ENCODE measurements around the gene LILRB2. TPM values are rescaled to one million over a fixed set of nuclear protein-coding genes. Genes with fewer than 3 reads are reported as not detected.

LILRB2 gene
- total and polyA plus RNA-seq, 2 experiments from 2014 or later = not detected

DNA sequence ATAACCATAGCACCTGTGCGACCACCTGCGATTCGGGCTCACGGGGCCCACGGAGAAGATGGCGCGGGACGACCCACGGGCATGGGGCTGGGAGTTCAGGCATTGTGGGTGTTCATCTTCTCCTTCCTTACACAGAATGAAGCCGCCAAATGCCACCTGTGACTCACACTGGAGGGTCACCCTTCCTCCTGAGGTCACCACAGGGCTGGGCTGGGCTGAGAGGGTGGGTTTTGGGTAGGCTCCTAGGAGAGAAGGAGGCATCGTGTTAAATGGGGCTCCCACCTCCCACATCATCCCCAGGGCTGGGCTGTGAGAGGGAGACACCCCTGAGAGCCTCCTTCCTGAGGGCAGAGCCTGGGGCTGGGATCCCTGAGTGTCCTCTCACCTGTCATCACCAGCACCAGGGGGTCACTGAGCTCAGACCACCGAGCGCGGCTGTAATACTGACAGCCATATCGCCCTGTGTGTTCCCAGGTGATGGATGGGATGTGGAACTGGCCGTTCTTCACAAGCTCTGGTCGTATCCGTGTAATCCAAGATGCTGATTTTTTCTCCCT lies 1.4 kb downstream of the LILRB2 start:
- Mint-ChIP-seq H3K27me3 (ENCODE audit: insufficient read depth, low read depth, poor library complexity) (peaks cover 16% of the 10 kb centered on the region), H3K36me3 (ENCODE audit: low read depth) (no peaks in the 10 kb centered on the region), H3K9me3 (no peaks in the 10 kb centered on the region), H3K4me3 (no peak overlapping the region), H3K27ac (no peak overlapping the region), H3K4me1 (no peaks in the 10 kb centered on the region)
- Histone ChIP-seq H3K27me3 (ENCODE audit: insufficient read depth) (no peaks in the 10 kb centered on the region), H3K4me2 (no peak overlapping the region), H2AFZ (no peak overlapping the region), H3K36me3 (ENCODE audit: insufficient read depth) (no peaks in the 10 kb centered on the region), H3K4me3 (no peak overlapping the region), H3K9me2 (ENCODE audit: insufficient read depth) (no peaks in the 10 kb centered on the region), H3F3A (replicated peaks; ENCODE audit: low read depth) (no peaks in the 10 kb centered on the region), H3K4me1 (ENCODE audit: insufficient read depth) (no peaks in the 10 kb centered on the region), H3K79me2 (replicated peaks; ENCODE audit: insufficient read depth) (no peaks in the 10 kb centered on the region), H3K27ac (ENCODE audit: low read depth) (no peak overlapping the region), H4K20me1 (replicated peaks; ENCODE audit: insufficient read depth) (no peaks in the 10 kb centered on the region)
- DNase-seq (ENCODE audit: low spot score) (no peak), ATAC-seq (no peak)
- TF ChIP-seq STAT1 (IDR thresholded peaks at IDR 0.05; ENCODE audit: unreplicated experiment) (no peak), EZH2 (IDR thresholded peaks at IDR 0.05; ENCODE audit: low read depth, unreplicated experiment) (no peak), ZNF114 (CRISPR knock-in tag; IDR thresholded peaks at IDR 0.05) (no peak), POLR2AphosphoS5 (IDR thresholded peaks at IDR 0.05; ENCODE audit: low read depth) (no peak), NANOG (IDR thresholded peaks at IDR 0.05; ENCODE audit: borderline replicate concordance) (no peak), ZNF331 (CRISPR knock-in tag; IDR thresholded peaks at IDR 0.05; ENCODE audit: low read depth) (no peak), EZH2phosphoT487 (IDR thresholded peaks at IDR 0.05; ENCODE audit: unreplicated experiment) (no peak), ZNF462 (CRISPR knock-in tag; IDR thresholded peaks at IDR 0.05) (no peak), CREB1 (CRISPR knock-in tag; IDR thresholded peaks at IDR 0.05; ENCODE audit: low read depth) (no peak), JUNB (IDR thresholded peaks at IDR 0.05; ENCODE audit: unreplicated experiment) (no peak), CTCF (conservative IDR thresholded peaks at IDR 0.05; ENCODE audit: low read depth in 2 of 2) (no peak), REST (IDR thresholded peaks at IDR 0.05; ENCODE audit: unreplicated experiment) (no peak)
- TF ChIP-seq, protein P1, sequence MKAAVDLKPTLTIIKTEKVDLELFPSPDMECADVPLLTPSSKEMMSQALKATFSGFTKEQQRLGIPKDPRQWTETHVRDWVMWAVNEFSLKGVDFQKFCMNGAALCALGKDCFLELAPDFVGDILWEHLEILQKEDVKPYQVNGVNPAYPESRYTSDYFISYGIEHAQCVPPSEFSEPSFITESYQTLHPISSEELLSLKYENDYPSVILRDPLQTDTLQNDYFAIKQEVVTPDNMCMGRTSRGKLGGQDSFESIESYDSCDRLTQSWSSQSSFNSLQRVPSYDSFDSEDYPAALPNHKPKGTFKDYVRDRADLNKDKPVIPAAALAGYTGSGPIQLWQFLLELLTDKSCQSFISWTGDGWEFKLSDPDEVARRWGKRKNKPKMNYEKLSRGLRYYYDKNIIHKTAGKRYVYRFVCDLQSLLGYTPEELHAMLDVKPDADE (IDR thresholded peaks at IDR 0.05) = no peak

All from GM23338 (cell line).